Transverse colon (tissue), 4 donors: ENCODE measurements around the gene ATP9B. TPM values are rescaled to one million over a fixed set of nuclear protein-coding genes. Genes with fewer than 3 reads are reported as not detected.

Experiments
- DNase-seq: peaks from one replicate; pipeline ENCODE4 v3.0.0-alpha.2; 2019
- H3K27ac ChIP-seq, 4 donors: fragments of 200-600 bp; sonication (generic); 2 replicates each; pipeline ENCODE4 v1.5.1; 2016 to 2018; ENCODE audit warnings: inconsistent platforms in 4 of 4
- H3K27me3 ChIP-seq: fragments of 200-600 bp; sonication (generic); 2 replicates; pipeline ENCODE4 v1.5.1; 2017; ENCODE audit warnings: inconsistent platforms
- H3K36me3 ChIP-seq, 4 donors: fragments of 200-600 bp; sonication (generic); 2 replicates each; pipeline ENCODE4 v1.5.1; 2017 to 2019; ENCODE audit warnings: inconsistent platforms in 4 of 4
- H3K4me1 ChIP-seq, 4 donors: fragments of 200-600 bp; sonication (generic); 2 replicates each; pipeline ENCODE4 v1.5.1; 2017 to 2020; ENCODE audit warnings: inconsistent platforms in 4 of 4
- H3K4me3 ChIP-seq, 4 donors: fragments of 200-600 bp; sonication (generic); 1 replicate in 1 of 4; 2 replicates in 3 of 4; pipeline versions ENCODE4 v1.5.1 to v1.6.1; 2017 to 2019; ENCODE audit warnings: inconsistent platforms in 4 of 4
- H3K9me3 ChIP-seq, 2 donors: fragments of 200-600 bp; sonication (generic); 2 replicates each; pipeline ENCODE4 v1.5.1; 2017 to 2019; ENCODE audit warnings: inconsistent platforms in 2 of 2
- CTCF ChIP-seq, 5 experiments: fragments of 200-600 bp in 3 of 5; fragments of 450-650 bp in 2 of 5; sonication (generic) in 3 of 5; IDR thresholded peaks; 1 replicate in 2 of 5; 2 replicates in 3 of 5; pipeline ENCODE4 v1.5.1; 2016 to 2017; ENCODE audit warnings: antibody characterized with exemption in 5 of 5, inconsistent platforms in 3 of 5, mild to moderate bottlenecking in 2 of 5, moderate library complexity in 1 of 5
- EP300 ChIP-seq: sonication (generic); formaldehyde crosslinking; IDR thresholded peaks from one replicate; pipeline ENCODE4 v1.6.1; 2017; ENCODE audit warnings: antibody characterized with exemption, low read depth
- POLR2A ChIP-seq: fragments of 450-650 bp; IDR thresholded peaks from one replicate; pipeline ENCODE4 v1.6.1; 2016; ENCODE audit warnings: antibody characterized with exemption, mild to moderate bottlenecking, moderate library complexity
- POLR2AphosphoS5 ChIP-seq, 3 donors: sonication (generic); formaldehyde crosslinking; IDR thresholded peaks; one replicate each; pipeline ENCODE4 v1.6.1; 2016; ENCODE audit warnings: antibody characterized with exemption in 3 of 3
- WGBS, 2 donors: methylation state at CpG; one replicate each; pipeline ENCODE4 v1.1.5; 2018; ENCODE audit warnings: low coverage in 1 of 2; 5-methylcytosine and 5-hydroxymethylcytosine counted together
- in situ Hi-C, 4 donors: fragments of 200-750 bp; cut with MboI; loops; one replicate each; pipeline versions ENCODE4 v1.15.0 to v1.15.1; 2017; ENCODE audit warnings: low sequenced_read_pairs in 3 of 4, low pct_ligation_motif_present in 1 of 4, low pct_unique_long_range_greater_than_20kb in 1 of 4
- intact Hi-C: fragments of 100-400 bp; cut with DNase I; formaldehyde crosslinking; loops from one replicate; pipeline ENCODE4 v1.15.1; 2023; ENCODE audit warnings: low total_unique reads
- total RNA-seq, 4 donors: library from RNA; depleted of rRNA; stranded (reverse); fragments of >200 nt; gene quantifications; one replicate each; pipeline ENCODE4 v1.1.0, GENCODE V29; 2016

ATP9B gene
- total RNA-seq, 4 donors from 2014 or later: 36.3 to 70.3 (median 41.6) TPM

DNA sequence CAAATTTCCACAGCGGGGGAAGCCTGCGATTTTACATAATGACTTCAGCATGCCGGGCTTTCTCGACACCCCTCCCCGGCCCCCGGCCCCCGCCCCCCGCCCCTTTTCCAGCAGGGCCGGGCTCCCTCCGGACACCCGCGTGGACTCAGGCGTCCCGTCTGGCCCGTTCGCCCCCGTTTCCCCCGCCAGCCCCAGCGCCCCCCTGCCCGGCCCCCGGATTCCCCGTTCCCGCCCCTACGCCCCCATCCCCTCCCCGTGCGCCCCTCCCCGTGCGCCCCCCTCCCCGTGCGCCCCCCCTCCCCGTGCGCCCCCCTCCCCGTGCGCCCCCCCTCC is 326.1 kb downstream of the ATP9B start:
- in situ Hi-C loops: loop anchor here in 1 of 4 donors (25.0 kb wide), 2 partner anchors 117 to 242 kb away; no protein-coding TSS in a partner anchor
- no peaks in the 10 kb centered on the region for H3K36me3 ChIP-seq
- H3K27me3 ChIP-seq: peaks cover 92% of the 10 kb centered on the region
- 1% methylated on average over 20 of the region's 34 CpGs; no CpG with 5 or more reads in 1 of the 2 donors for WGBS, 2 donors
- peak overlapping the region; percentile 87 to 95 (median 88) for H3K27ac ChIP-seq
- DNase-seq: no peak
- H3K4me1 ChIP-seq: peaks cover 22 to 55% (median 43%) of the 10 kb centered on the region in 4 donors
- intact Hi-C loops: loop anchor here (5.0 kb wide), 1 partner anchor 112 kb away; no protein-coding TSS in a partner anchor
- no peaks in the 10 kb centered on the region for H3K9me3 ChIP-seq
- no peak for TF ChIP-seq EP300
- TF ChIP-seq CTCF (IDR thresholded peaks at IDR 0.05): no peak
- TF ChIP-seq POLR2AphosphoS5 (IDR thresholded peaks at IDR 0.05): no peak
- no peak for TF ChIP-seq POLR2A
- H3K4me3 ChIP-seq: peak overlapping the region in 3 of 4 donors; percentile 36 to 60 (median 47)

DNA sequence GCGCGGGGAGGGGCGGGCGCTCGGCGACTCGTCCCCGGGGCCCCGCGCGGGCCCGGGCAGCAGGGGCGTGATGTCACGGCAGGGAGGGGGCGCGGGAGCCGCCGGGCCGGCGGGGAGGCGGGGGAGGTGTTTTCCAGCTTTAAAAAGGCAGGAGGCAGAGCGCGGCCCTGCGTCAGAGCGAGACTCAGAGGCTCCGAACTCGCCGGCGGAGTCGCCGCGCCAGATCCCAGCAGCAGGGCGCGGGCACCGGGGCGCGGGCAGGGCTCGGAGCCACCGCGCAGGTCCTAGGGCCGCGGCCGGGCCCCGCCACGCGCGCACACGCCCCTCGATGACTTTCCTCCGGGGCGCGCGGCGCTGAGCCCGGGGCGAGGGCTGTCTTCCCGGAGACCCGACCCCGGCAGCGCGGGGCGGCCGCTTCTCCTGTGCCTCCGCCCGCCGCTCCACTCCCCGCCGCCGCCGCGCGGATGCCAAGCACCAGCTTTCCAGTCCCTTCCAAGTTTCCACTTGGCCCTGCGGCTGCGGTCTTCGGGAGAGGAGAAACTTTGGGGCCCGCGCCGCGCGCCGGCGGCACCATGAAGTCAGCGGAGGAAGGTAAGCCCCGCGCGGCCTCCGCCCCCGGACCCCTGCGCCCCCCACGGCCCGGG is 326.7 kb downstream of the ATP9B start, which contains the start of gene NFATC1:
NFATC1 (plus strand) TSS at position 170 of the 644 bp plus-strand sequence; CDS start at position 465, 295 bp downstream.
- Histone ChIP-seq H3K9me3 (no peaks in the 10 kb centered on the region), H3K27me3 (peaks cover 89% of the 10 kb centered on the region), H3K36me3 (no peaks in the 10 kb centered on the region), H3K27ac (peak within 1 kb of the TSS; percentile 87 to 95 (median 88)), H3K4me1 (peaks cover 22 to 58% (median 46%) of the 10 kb centered on the region in 4 donors), H3K4me3 (peak within 1 kb of the TSS; percentile 11 to 60 (median 46))
- 1% methylated on average over 32 of the region's 91 CpGs; no CpG with 5 or more reads in 1 of the 2 donors for WGBS, 2 donors
- DNase-seq: peak; percentile 67
- in situ Hi-C loops (loop anchor here in 1 of 4 donors (25.0 kb wide), 2 partner anchors 116 to 241 kb away; no protein-coding TSS in a partner anchor), intact Hi-C loops (loop anchor here (5.0 kb wide), 1 partner anchor 111 kb away; no protein-coding TSS in a partner anchor)
- TF ChIP-seq CTCF (IDR thresholded peaks at IDR 0.05): no peak
- TF ChIP-seq POLR2A: no peak
- peak in 2 of 3 donors; percentile 64 to 71 for TF ChIP-seq POLR2AphosphoS5 (IDR thresholded peaks at IDR 0.05)
- no peak for TF ChIP-seq EP300

DNA sequence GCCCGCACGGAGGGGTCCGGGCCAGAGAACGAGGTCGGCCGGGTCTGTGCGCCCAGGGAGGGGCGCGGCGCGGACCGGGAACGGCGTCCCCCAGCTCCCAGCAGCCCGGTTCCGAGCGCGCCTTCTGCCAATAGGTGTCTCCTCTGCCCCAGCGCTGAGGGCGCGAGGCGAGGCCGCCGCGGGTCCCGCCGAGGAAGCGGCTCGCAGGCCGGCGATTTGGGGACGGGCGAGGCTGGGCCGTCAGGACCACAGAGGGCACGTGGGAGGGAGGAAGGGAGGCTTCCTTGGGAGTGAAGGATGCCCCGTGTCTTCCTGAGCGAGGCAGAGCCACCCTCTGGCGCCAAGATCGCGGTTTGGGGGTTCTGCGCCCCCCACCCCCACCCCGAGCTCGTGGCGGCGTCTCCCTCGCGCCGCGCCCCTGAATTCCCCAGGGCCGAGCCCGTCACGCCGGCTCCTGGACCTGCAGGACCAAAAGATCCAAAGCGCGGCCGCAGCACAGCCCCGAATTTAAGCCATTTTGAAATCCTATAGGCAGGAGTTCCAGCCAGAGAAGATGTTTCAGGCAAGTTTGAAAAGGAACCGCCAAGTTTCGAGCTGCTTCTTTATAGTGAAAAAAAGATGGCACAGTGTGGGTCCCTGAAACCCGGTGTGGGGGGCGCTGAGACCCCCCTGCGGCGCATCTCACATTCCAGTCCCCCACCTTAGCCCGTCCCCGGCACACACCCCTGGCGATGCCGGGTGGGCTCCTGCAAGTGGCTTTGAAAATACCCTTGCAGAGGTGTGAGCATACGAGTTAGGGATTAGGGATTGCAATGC is 327.4 kb downstream of the ATP9B start:
- intact Hi-C loops: loop anchor here (5.0 kb wide), 1 partner anchor 111 kb away; no protein-coding TSS in a partner anchor
- H3K9me3 ChIP-seq: no peaks in the 10 kb centered on the region
- peak overlapping the region; percentile 80 to 85 (median 84) for H3K27ac ChIP-seq
- peaks cover 91% of the 10 kb centered on the region for H3K27me3 ChIP-seq
- H3K4me3 ChIP-seq: peak overlapping the region; percentile 11 to 60 (median 46)
- 14 to 49% methylated on average over 4 to 40 of the region's 68 CpGs for WGBS, 2 donors
- in situ Hi-C loops: loop anchor here in 1 of 4 donors (25.0 kb wide), 2 partner anchors 116 to 241 kb away; no protein-coding TSS in a partner anchor
- H3K4me1 ChIP-seq: peaks cover 22 to 60% (median 46%) of the 10 kb centered on the region in 4 donors
- no peaks in the 10 kb centered on the region for H3K36me3 ChIP-seq
- no peak for TF ChIP-seq EP300
- no peak for TF ChIP-seq POLR2A
- no peak for TF ChIP-seq POLR2AphosphoS5 (IDR thresholded peaks at IDR 0.05)
- TF ChIP-seq CTCF (IDR thresholded peaks at IDR 0.05): no peak
- DNase-seq: peak; percentile 54
